ENCODE measurements around the gene EDA2R. TPM values are rescaled to one million over a fixed set of nuclear protein-coding genes. Genes with fewer than 3 reads are reported as not detected.
A peak's percentile ranks its signal among the peaks of the same experiment; 100 is the strongest.

EDA2R gene
- total RNA-seq, 1 donor: 28.1 TPM

DNA sequence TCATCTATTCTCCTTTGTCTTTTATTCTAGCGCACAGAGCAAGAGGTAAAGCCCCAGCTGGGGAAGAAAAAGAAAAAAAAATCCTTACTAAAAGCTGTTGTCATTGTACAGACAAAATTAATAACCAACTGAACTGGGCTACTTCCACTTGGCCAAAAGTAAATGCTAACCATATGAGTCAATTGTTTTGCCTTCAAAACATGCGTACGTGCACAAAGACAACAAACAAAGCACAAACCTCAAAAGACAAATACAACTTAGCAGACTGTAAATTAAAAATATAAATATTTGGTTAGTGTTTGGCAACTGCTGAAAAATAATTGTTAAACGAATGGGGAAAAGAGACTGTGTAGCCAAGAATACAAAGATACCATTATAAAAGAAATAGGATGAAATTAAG is 5.9 kb downstream of the EDA2R start:
- no peak overlapping the region for H3K4me3 ChIP-seq (ENCODE audit: low read depth, low read length)
- TF ChIP-seq, protein P1, sequence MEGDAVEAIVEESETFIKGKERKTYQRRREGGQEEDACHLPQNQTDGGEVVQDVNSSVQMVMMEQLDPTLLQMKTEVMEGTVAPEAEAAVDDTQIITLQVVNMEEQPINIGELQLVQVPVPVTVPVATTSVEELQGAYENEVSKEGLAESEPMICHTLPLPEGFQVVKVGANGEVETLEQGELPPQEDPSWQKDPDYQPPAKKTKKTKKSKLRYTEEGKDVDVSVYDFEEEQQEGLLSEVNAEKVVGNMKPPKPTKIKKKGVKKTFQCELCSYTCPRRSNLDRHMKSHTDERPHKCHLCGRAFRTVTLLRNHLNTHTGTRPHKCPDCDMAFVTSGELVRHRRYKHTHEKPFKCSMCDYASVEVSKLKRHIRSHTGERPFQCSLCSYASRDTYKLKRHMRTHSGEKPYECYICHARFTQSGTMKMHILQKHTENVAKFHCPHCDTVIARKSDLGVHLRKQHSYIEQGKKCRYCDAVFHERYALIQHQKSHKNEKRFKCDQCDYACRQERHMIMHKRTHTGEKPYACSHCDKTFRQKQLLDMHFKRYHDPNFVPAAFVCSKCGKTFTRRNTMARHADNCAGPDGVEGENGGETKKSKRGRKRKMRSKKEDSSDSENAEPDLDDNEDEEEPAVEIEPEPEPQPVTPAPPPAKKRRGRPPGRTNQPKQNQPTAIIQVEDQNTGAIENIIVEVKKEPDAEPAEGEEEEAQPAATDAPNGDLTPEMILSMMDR (IDR thresholded peaks at IDR 0.05; ENCODE audit: insufficient read depth, low read length): no peak
- DNase-seq (ENCODE audit: low read depth): peak; percentile 25

DNA sequence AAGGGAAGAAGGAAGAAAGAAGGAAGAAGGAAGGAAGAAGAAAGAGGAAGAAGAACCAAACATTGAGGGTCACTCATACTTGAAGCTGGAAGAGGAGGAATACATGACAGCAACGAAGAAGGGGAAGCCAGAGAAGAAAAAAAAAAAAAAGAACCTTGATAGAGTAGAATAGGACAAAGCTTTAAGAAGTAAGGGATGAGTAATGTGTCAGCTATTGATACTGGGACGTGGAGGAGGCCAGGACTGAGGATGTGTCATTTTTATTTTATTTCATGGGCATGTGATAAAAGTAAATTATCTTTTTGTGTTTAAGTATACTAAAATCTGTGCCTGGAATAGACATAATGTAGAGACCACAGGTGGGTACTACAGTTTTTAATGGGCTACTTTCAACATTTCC is 6.4 kb downstream of the EDA2R start:
- DNase-seq (ENCODE audit: low read depth): peak; percentile 38
- no peak overlapping the region for H3K4me3 ChIP-seq (ENCODE audit: low read depth, low read length)
- TF ChIP-seq, protein P1 (IDR thresholded peaks at IDR 0.05; ENCODE audit: insufficient read depth, low read length): no peak

DNA sequence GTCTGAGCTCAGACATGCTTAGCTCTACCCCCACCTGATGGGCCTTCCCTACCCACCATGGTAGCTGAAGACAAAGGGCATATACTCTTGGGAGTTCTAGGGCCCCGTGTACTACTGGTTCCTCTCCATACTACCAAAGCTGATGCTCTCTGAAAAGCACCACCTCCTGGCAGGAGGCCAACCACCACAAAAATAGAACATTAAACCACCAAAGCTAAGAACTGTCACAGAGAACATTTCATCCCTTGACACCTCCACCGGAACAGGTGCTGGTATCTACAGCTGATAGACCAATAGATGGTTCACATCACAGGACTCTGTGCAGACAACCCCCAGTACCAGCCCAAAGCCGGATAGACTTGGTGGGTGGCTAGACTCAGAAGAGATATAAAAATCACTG is 13.4 kb downstream of the EDA2R start:
- H3K4me3 ChIP-seq (ENCODE audit: low read depth, low read length): no peak overlapping the region
- DNase-seq (ENCODE audit: low read depth): no peak
- TF ChIP-seq, protein P1 (IDR thresholded peaks at IDR 0.05; ENCODE audit: insufficient read depth, low read length): no peak

DNA sequence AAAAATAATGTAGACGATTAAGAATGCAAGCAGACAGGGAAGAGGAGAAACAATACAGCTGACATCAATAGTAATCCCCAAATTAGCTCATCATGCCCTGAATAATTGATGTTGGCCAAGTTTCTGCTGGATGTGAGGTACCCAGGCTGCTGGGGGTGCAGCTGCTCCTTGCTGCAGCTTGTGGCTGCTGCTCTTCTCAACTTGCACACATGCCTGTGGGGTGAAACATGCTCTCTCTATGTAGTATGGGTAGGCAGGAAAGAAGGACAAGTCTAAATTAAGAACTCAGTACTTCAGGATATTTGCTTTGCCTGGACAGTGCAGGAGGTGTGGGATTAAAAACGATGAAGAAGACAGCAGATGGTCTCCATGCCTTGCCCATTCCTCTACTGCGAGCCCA is 16.7 kb downstream of the EDA2R start:
- H3K4me3 ChIP-seq (ENCODE audit: low read depth, low read length): no peak overlapping the region
- TF ChIP-seq, protein P1 (IDR thresholded peaks at IDR 0.05; ENCODE audit: insufficient read depth, low read length): no peak
- DNase-seq (ENCODE audit: low read depth): no peak

DNA sequence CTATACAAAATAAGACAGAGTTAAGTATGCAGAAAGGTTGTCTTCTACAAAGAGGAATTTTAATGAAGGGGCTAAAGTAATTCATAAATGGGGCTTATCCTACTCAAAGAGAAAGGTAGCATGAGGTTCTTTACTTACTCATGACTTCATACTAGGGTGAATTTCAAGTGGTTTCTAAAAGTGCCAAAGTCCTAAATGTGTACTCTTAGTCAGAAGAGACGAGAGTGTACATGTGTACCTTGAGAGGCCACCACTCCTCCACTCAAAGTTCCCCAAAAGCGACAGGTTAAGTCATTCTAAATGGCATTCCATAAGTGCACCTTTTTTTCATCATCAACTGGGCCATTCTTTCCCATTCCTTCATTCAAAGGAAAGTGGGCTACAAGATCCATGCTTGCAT is 21.9 kb downstream of the EDA2R start:
- H3K4me3 ChIP-seq (ENCODE audit: low read depth, low read length): no peak overlapping the region
- TF ChIP-seq, protein P1 (IDR thresholded peaks at IDR 0.05; ENCODE audit: insufficient read depth, low read length): no peak
- no peak for DNase-seq (ENCODE audit: low read depth)

DNA sequence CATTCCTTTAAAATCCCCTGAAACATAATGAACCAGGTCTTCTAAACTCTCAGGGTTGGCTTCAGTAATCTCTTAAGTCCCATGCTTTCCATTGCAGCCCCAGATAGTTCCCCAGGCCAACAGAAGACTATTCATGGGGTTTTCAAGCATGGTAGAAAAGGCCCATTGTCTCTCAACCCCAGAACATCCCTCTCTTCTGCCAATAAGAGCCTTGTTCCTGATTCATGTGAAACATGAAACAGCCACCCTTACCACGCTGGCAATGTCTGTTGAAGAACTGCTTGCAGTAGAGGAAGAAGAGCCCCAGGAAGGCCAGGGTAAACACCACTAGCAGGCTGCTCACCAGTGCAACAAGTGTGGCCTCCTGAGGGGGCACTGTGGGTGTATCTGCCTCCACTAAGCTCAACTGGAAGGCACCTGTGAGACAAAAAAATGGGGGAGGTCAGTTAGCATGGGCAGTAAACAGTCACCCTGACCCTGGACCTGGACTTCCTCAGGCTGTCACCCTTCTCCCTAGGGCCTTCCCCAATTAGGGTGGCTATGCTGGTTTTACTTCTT is 36.4 kb downstream of the EDA2R start:
- DNase-seq (ENCODE audit: low read depth): no peak
- TF ChIP-seq, protein P1 (IDR thresholded peaks at IDR 0.05; ENCODE audit: insufficient read depth, low read length): no peak
- H3K4me3 ChIP-seq (ENCODE audit: low read depth, low read length): no peak overlapping the region

DNA sequence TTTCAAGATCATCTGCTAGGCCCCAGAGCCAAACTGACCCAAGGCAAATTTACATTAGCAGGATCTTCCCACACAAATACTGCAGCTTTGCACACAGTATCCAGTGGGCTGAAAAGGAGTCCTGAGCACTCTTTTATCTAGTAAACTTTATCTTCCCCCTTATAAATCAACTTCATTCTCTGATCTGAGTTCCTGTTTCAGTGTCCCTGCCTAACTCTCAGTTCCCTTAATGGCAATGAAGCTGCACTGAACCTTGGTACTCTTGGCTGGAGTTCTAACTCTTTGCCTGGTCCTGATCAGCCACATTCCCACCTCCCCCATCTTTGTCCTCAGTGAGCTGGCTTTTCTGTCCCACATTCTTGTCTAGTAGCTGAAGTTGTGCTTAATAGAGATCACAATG is 37.4 kb downstream of the EDA2R start:
- H3K4me3 ChIP-seq (ENCODE audit: low read depth, low read length): no peak overlapping the region
- TF ChIP-seq, protein P1 (IDR thresholded peaks at IDR 0.05; ENCODE audit: insufficient read depth, low read length): no peak
- no peak for DNase-seq (ENCODE audit: low read depth)
